Measurements from ENCODE around the gene ANKRD13B.
"Not testable (repeated sequence)": the region's sequence is repeated elsewhere in the genome, so short reads cannot be mapped to it uniquely, and the experiment has no call there.

ANKRD13B gene

GRCh38 chr17:29645515-29646051 is 52.7 kb downstream of the ANKRD13B start:
- no peak for TF ChIP-seq EZH2phosphoT487 (IDR thresholded peaks at IDR 0.05; ENCODE audit: low read depth)
- no peak for TF ChIP-seq CTCF (IDR thresholded peaks at IDR 0.05; ENCODE audit: low read depth, low read length)
- Histone ChIP-seq H3K36me3 (replicated peaks; ENCODE audit: low read depth, low read length) (no peaks in the 10 kb centered on the region), H3K27ac (ENCODE audit: low read length) (no peak overlapping the region)

GRCh38 chr17:29648005-29648404 is 55.1 kb downstream of the ANKRD13B start:
- Histone ChIP-seq H3K27ac (ENCODE audit: low read length) (no peak overlapping the region), H3K4me1 (ENCODE audit: low read length) (peaks cover 12% of the 10 kb centered on the region), H4K20me1 (ENCODE audit: insufficient read depth, low read length) (no peaks in the 10 kb centered on the region), H3K4me2 (ENCODE audit: low read length) (no peak overlapping the region), H3K4me3 (ENCODE audit: low read length) (no peak overlapping the region), H2AFZ (ENCODE audit: low read depth, low read length) (no peak overlapping the region), H3K79me2 (ENCODE audit: low read length) (no peaks in the 10 kb centered on the region), H3K9me3 (ENCODE audit: insufficient read depth, low read length) (no peaks in the 10 kb centered on the region), H3K27me3 (ENCODE audit: low read depth, low read length) (no peaks in the 10 kb centered on the region), H3K9ac (ENCODE audit: low read length) (no peak overlapping the region), H3K36me3 (replicated peaks; ENCODE audit: low read depth, low read length) (no peaks in the 10 kb centered on the region)
- no peak for TF ChIP-seq EZH2phosphoT487 (IDR thresholded peaks at IDR 0.05; ENCODE audit: low read depth)
- TF ChIP-seq CTCF (IDR thresholded peaks at IDR 0.05; ENCODE audit: low read depth, low read length) = no peak

More at GRCh38 chr17:29645515-29646051, 52.7 kb downstream of the ANKRD13B start:
- Histone ChIP-seq H2AFZ (ENCODE audit: low read depth, low read length) (no peak overlapping the region), H3K79me2 (ENCODE audit: low read length) (no peaks in the 10 kb centered on the region), H3K9me3 (ENCODE audit: insufficient read depth, low read length) (no peaks in the 10 kb centered on the region), H3K4me3 (ENCODE audit: low read length) (no peak overlapping the region), H3K9ac (ENCODE audit: low read length) (no peak overlapping the region), H4K20me1 (ENCODE audit: insufficient read depth, low read length) (no peaks in the 10 kb centered on the region), H3K27me3 (ENCODE audit: low read depth, low read length) (no peaks in the 10 kb centered on the region), H3K4me1 (ENCODE audit: low read length) (peaks cover 8% of the 10 kb centered on the region), H3K4me2 (ENCODE audit: low read length) (no peak overlapping the region)

- TF ChIP-seq EZH2phosphoT487 (IDR thresholded peaks at IDR 0.05; ENCODE audit: low read depth) = no peak
- no peak for TF ChIP-seq CTCF (IDR thresholded peaks at IDR 0.05; ENCODE audit: low read depth, low read length)
- Histone ChIP-seq H3K27ac (ENCODE audit: low read length) (no peak overlapping the region), H4K20me1 (ENCODE audit: insufficient read depth, low read length) (no peaks in the 10 kb centered on the region), H3K4me2 (ENCODE audit: low read length) (no peak overlapping the region), H3K4me3 (ENCODE audit: low read length) (no peak overlapping the region), H2AFZ (ENCODE audit: low read depth, low read length) (no peak overlapping the region), H3K9me3 (ENCODE audit: insufficient read depth, low read length) (no peaks in the 10 kb centered on the region), H3K79me2 (ENCODE audit: low read length) (no peaks in the 10 kb centered on the region), H3K9ac (ENCODE audit: low read length) (no peak overlapping the region), H3K4me1 (ENCODE audit: low read length) (peaks cover 12% of the 10 kb centered on the region), H3K27me3 (ENCODE audit: low read depth, low read length) (no peaks in the 10 kb centered on the region), H3K36me3 (replicated peaks; ENCODE audit: low read depth, low read length) (no peaks in the 10 kb centered on the region)
These were observed 56.4 kb downstream of the ANKRD13B start for GRCh38 chr17:29649359-29649758.

GRCh38 chr17:29650396-29650795 is 57.5 kb downstream of the ANKRD13B start:
- H3K4me2 ChIP-seq (ENCODE audit: low read length) = peak overlapping the region; percentile 25
- H3K36me3 ChIP-seq (replicated peaks; ENCODE audit: low read depth, low read length) = no peaks in the 10 kb centered on the region
- TF ChIP-seq CTCF (IDR thresholded peaks at IDR 0.05; ENCODE audit: low read depth, low read length) (no peak), EZH2phosphoT487 (IDR thresholded peaks at IDR 0.05; ENCODE audit: low read depth) (no peak)
- H3K4me3 ChIP-seq (ENCODE audit: low read length) = no peak overlapping the region
- no peaks in the 10 kb centered on the region for H3K27me3 ChIP-seq (ENCODE audit: low read depth, low read length)
- H3K27ac ChIP-seq (ENCODE audit: low read length) = no peak overlapping the region
- H4K20me1 ChIP-seq (ENCODE audit: insufficient read depth, low read length) = no peaks in the 10 kb centered on the region
- H2AFZ ChIP-seq (ENCODE audit: low read depth, low read length) = no peak overlapping the region
- no peaks in the 10 kb centered on the region for H3K79me2 ChIP-seq (ENCODE audit: low read length)
- peaks cover 12% of the 10 kb centered on the region for H3K4me1 ChIP-seq (ENCODE audit: low read length)
- no peak overlapping the region for H3K9ac ChIP-seq (ENCODE audit: low read length)
- H3K9me3 ChIP-seq (ENCODE audit: insufficient read depth, low read length) = no peaks in the 10 kb centered on the region

GRCh38 chr17:29651913-29652312 is 59.0 kb downstream of the ANKRD13B start:
- not testable (repeated sequence) for H3K36me3 ChIP-seq (replicated peaks; ENCODE audit: low read depth, low read length); H2AFZ ChIP-seq (ENCODE audit: low read depth, low read length); H3K9me3 ChIP-seq (ENCODE audit: insufficient read depth, low read length); H3K4me2 ChIP-seq (ENCODE audit: low read length); H3K27me3 ChIP-seq (ENCODE audit: low read depth, low read length); H3K9ac ChIP-seq (ENCODE audit: low read length); H3K4me3 ChIP-seq (ENCODE audit: low read length); H3K79me2 ChIP-seq (ENCODE audit: low read length); H4K20me1 ChIP-seq (ENCODE audit: insufficient read depth, low read length); H3K27ac ChIP-seq (ENCODE audit: low read length)
- peaks cover 12% of the 10 kb centered on the region for H3K4me1 ChIP-seq (ENCODE audit: low read length)
